Measurements from ENCODE around the gene GNAL.

Gene GNAL

GRCh38 chr18:11860594-11861450 is 171.8 kb downstream of the GNAL start:
- H3K9me3 ChIP-seq (ENCODE audit: control insufficient read depth, insufficient read depth, low read length), result no peaks in the 10 kb centered on the region
- no peak overlapping the region for H3K4me3 ChIP-seq (ENCODE audit: low read length)
- H4K20me1 ChIP-seq (ENCODE audit: control insufficient read depth, insufficient read depth, low read depth, low read length), result no peaks in the 10 kb centered on the region
- no peaks in the 10 kb centered on the region for H3K27me3 ChIP-seq (ENCODE audit: control insufficient read depth, low read length)
- H3K79me2 ChIP-seq (ENCODE audit: control insufficient read depth, low read length), result no peaks in the 10 kb centered on the region
- no peak overlapping the region for H3K27ac ChIP-seq (ENCODE audit: low read depth, low read length)
- no peaks in the 10 kb centered on the region for H3K36me3 ChIP-seq (ENCODE audit: control insufficient read depth, low read length)
- no peaks in the 10 kb centered on the region for H3K4me1 ChIP-seq (ENCODE audit: control insufficient read depth, low read length)
- TF ChIP-seq EZH2phosphoT487 (IDR thresholded peaks at IDR 0.05; ENCODE audit: borderline replicate concordance, low read length), result no peak
- no peak for TF ChIP-seq CTCF (IDR thresholded peaks at IDR 0.05; ENCODE audit: low read depth, low read length, poor library complexity, severe bottlenecking)
- H3K9me2 ChIP-seq (replicated peaks; ENCODE audit: control insufficient read depth, low read length), result no peaks in the 10 kb centered on the region
- no peak overlapping the region for H3K4me2 ChIP-seq (ENCODE audit: low read length)
- no peaks in the 10 kb centered on the region for H3F3A ChIP-seq (ENCODE audit: control insufficient read depth, insufficient read depth)

DNA sequence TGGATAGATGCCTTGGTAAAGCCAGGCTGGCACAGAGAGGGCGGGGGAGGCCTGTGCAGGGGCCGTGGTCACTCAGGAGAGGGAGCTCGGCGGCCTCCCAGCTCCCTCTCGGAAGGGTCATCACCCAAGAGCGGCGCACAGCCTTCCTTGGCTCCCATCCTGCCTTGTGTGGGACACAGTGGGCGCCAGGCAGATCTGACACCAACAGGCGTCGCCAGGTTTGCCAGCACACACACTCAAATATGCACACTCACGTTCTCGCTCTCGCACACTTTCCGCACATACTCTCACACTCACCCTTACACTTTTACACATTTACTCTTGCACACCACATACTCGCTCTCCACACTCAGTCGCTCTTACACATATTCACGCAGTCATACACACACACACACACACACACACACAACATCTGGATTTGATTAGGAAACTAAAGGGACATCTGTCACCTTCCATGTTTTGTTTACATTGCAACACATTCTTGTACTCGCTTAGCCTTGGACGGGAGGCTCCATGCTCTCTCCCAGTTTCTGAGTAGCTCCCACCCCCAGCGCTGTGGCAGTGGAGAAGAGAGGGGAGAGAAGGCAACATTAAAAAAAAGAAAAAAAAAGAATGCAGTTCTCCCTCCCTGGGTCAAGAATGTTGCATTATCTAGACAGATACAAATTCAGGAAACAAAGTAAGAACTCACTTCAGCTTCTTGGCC is 172.7 kb downstream of the GNAL start:
- TF ChIP-seq CTCF (IDR thresholded peaks at IDR 0.05; ENCODE audit: low read depth, low read length, poor library complexity, severe bottlenecking) (no peak), EZH2phosphoT487 (IDR thresholded peaks at IDR 0.05; ENCODE audit: borderline replicate concordance, low read length) (no peak)
- Histone ChIP-seq H3K27me3 (ENCODE audit: control insufficient read depth, low read length) (no peaks in the 10 kb centered on the region), H3K4me3 (ENCODE audit: low read length) (no peak overlapping the region), H3K9me2 (replicated peaks; ENCODE audit: control insufficient read depth, low read length) (no peaks in the 10 kb centered on the region), H3F3A (ENCODE audit: control insufficient read depth, insufficient read depth) (no peaks in the 10 kb centered on the region), H3K4me1 (ENCODE audit: control insufficient read depth, low read length) (no peaks in the 10 kb centered on the region), H3K4me2 (ENCODE audit: low read length) (no peak overlapping the region), H3K36me3 (ENCODE audit: control insufficient read depth, low read length) (no peaks in the 10 kb centered on the region), H3K27ac (ENCODE audit: low read depth, low read length) (no peak overlapping the region), H4K20me1 (ENCODE audit: control insufficient read depth, insufficient read depth, low read depth, low read length) (no peaks in the 10 kb centered on the region), H3K79me2 (ENCODE audit: control insufficient read depth, low read length) (no peaks in the 10 kb centered on the region), H3K9me3 (ENCODE audit: control insufficient read depth, insufficient read depth, low read length) (no peaks in the 10 kb centered on the region)

DNA sequence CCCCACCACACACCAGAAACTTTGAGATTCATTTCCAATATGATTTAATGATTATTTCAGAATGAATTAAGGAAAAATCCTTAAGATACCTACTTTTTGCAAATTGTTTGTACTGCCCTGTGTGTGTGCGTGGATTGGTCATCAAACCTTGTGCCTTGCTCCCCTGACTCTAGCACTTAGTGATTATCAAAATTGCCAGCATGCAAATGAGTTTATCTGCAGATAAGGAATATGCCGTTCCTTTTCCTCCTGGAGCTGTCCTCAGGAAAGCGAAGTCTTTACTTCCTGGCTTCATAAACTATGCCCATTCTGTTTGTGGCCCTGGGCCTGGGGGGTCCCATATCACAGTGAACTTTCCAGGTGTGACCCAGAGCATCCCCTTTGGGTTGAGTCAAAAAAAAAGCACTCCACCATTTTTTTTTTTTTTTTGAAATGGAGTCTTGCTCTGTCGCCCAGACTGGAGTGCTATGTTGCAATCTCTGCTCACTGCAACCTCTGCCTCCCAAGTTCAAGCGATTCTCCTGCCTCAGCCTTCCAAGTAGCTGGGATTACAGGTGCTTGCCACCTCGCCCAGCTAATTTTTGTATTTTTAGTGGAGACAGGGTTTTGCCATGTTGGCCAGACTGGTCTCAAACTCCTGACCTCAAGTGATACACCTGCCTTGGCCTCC is 173.5 kb downstream of the GNAL start:
- H4K20me1 ChIP-seq (ENCODE audit: control insufficient read depth, insufficient read depth, low read depth, low read length), result no peaks in the 10 kb centered on the region
- no peak for TF ChIP-seq EZH2phosphoT487 (IDR thresholded peaks at IDR 0.05; ENCODE audit: borderline replicate concordance, low read length)
- TF ChIP-seq CTCF (IDR thresholded peaks at IDR 0.05; ENCODE audit: low read depth, low read length, poor library complexity, severe bottlenecking), result no peak
- H3F3A ChIP-seq (ENCODE audit: control insufficient read depth, insufficient read depth), result no peaks in the 10 kb centered on the region
- H3K36me3 ChIP-seq (ENCODE audit: control insufficient read depth, low read length), result no peaks in the 10 kb centered on the region
- no peaks in the 10 kb centered on the region for H3K9me2 ChIP-seq (replicated peaks; ENCODE audit: control insufficient read depth, low read length)
- no peak overlapping the region for H3K4me2 ChIP-seq (ENCODE audit: low read length)
- H3K4me1 ChIP-seq (ENCODE audit: control insufficient read depth, low read length), result no peaks in the 10 kb centered on the region
- H3K9me3 ChIP-seq (ENCODE audit: control insufficient read depth, insufficient read depth, low read length), result no peaks in the 10 kb centered on the region
- no peaks in the 10 kb centered on the region for H3K27me3 ChIP-seq (ENCODE audit: control insufficient read depth, low read length)
- H3K79me2 ChIP-seq (ENCODE audit: control insufficient read depth, low read length), result no peaks in the 10 kb centered on the region
- no peak overlapping the region for H3K27ac ChIP-seq (ENCODE audit: low read depth, low read length)
- H3K4me3 ChIP-seq (ENCODE audit: low read length), result no peak overlapping the region

Measured in DOHH2 (cell line).